ENCODE results near the gene TRIM32.

Gene TRIM32

GRCh38 chr9:116687074-116687753 lies at the start of gene TRIM32:
TSS of gene TRIM32 (plus strand) at chr9:116687305. CDS start at chr9:116697743, 10,438 bp downstream.
- DNase-seq (ENCODE audit: low read depth in 2 of 2): peak; percentile 82 to 85

- no peak for DNase-seq (ENCODE audit: low read depth in 2 of 2)
Measured at GRCh38 chr9:116639251-116639741, 47.8 kb upstream of the TRIM32 start.

- DNase-seq (ENCODE audit: low read depth in 2 of 2): no peak
Measured at GRCh38 chr9:116641292-116642059, 45.6 kb upstream of the TRIM32 start.

- no peak for DNase-seq (ENCODE audit: low read depth in 2 of 2)
Measured at GRCh38 chr9:116643691-116644090, 43.4 kb upstream of the TRIM32 start.

GRCh38 chr9:116644091-116644688 lies 42.9 kb upstream of the TRIM32 start:
- DNase-seq (ENCODE audit: low read depth in 2 of 2): no peak

GRCh38 chr9:116646661-116647514 lies 40.2 kb upstream of the TRIM32 start:
- DNase-seq (ENCODE audit: low read depth in 2 of 2): no peak

- no peak for DNase-seq (ENCODE audit: low read depth in 2 of 2)
Measured at GRCh38 chr9:116647515-116647809, 39.6 kb upstream of the TRIM32 start.

GRCh38 chr9:116653348-116654058 lies 33.6 kb upstream of the TRIM32 start:
- DNase-seq (ENCODE audit: low read depth in 2 of 2): no peak

GRCh38 chr9:116654059-116654355 lies 33.1 kb upstream of the TRIM32 start:
- no peak for DNase-seq (ENCODE audit: low read depth in 2 of 2)

GRCh38 chr9:116656501-116656971 lies 30.6 kb upstream of the TRIM32 start:
- DNase-seq (ENCODE audit: low read depth in 2 of 2): no peak

GRCh38 chr9:116656977-116657376 lies 30.1 kb upstream of the TRIM32 start:
- DNase-seq (ENCODE audit: low read depth in 2 of 2): no peak

GRCh38 chr9:116658265-116658664 lies 28.8 kb upstream of the TRIM32 start:
- DNase-seq (ENCODE audit: low read depth in 2 of 2): no peak

- no peak for DNase-seq (ENCODE audit: low read depth in 2 of 2)
Measured at GRCh38 chr9:116661037-116661954, 25.8 kb upstream of the TRIM32 start.

- DNase-seq (ENCODE audit: low read depth in 2 of 2): no peak
Measured at GRCh38 chr9:116662646-116663310, 24.3 kb upstream of the TRIM32 start.

GRCh38 chr9:116663581-116663980 lies 23.5 kb upstream of the TRIM32 start:
- no peak for DNase-seq (ENCODE audit: low read depth in 2 of 2)

- no peak for DNase-seq (ENCODE audit: low read depth in 2 of 2)
Measured at GRCh38 chr9:116668970-116669695, 18.0 kb upstream of the TRIM32 start.

GRCh38 chr9:116671605-116672004 lies 15.5 kb upstream of the TRIM32 start:
- no peak for DNase-seq (ENCODE audit: low read depth in 2 of 2)

- no peak for DNase-seq (ENCODE audit: low read depth in 2 of 2)
Measured at GRCh38 chr9:116673375-116673774, 13.7 kb upstream of the TRIM32 start.
